MCF 10A (cell line): ENCODE results near the gene FGD4. TPM values are rescaled to one million over a fixed set of nuclear protein-coding genes. Genes with fewer than 3 reads are reported as not detected.

Experiments used
- BruUV-seq: library from RNA; stranded (reverse); fragments of 400-500 nt; replicated peaks from 2 replicates; lab custom pipeline; 2021; lab: Mats Ljungman, UMichigan
- CTCF ChIA-PET: fragments of 300-600 bp; sonication (Branson Sonifier 250); formaldehyde crosslinking; extraction: SDS; loops from one replicate; lab custom pipeline; 2021; ENCODE audit warnings: antibody characterized with exemption, inconsistent platforms; lab: Yijun Ruan, JAX
- POLR2A ChIA-PET: fragments of 300-600, 350-650 bp; sonication (Branson Sonifier 250); formaldehyde crosslinking; extraction: SDS; loops from one replicate; lab custom pipeline; 2020; ENCODE audit warnings: antibody characterized with exemption, inconsistent platforms; lab: Yijun Ruan, JAX
- DNase-seq: peaks from one replicate; pipeline ENCODE4 v3.0.0-alpha.2; 2018; ENCODE audit not compliant: unreplicated experiment
- H3K27ac Mint-ChIP-seq: one replicate; pipeline ENCODE4 v1.8.0; 2022; ENCODE audit warnings: mild to moderate bottlenecking, low read depth, mixed read lengths; ENCODE audit not compliant: unreplicated experiment
- H3K27me3 Mint-ChIP-seq: one replicate; pipeline ENCODE4 v1.8.0; 2022; ENCODE audit warnings: mixed read lengths; ENCODE audit not compliant: insufficient read depth, unreplicated experiment
- H3K36me3 Mint-ChIP-seq: one replicate; pipeline ENCODE4 v1.8.0; 2022; ENCODE audit warnings: mild to moderate bottlenecking, moderate library complexity, mixed read lengths; ENCODE audit not compliant: insufficient read depth, unreplicated experiment
- H3K4me1 Mint-ChIP-seq: one replicate; pipeline ENCODE4 v1.8.0; 2022; ENCODE audit warnings: mixed read lengths; ENCODE audit not compliant: insufficient read depth, unreplicated experiment
- H3K4me3 Mint-ChIP-seq: one replicate; pipeline ENCODE4 v1.8.0; 2022; ENCODE audit warnings: mild to moderate bottlenecking, moderate library complexity, mixed read lengths; ENCODE audit not compliant: unreplicated experiment
- H3K9me3 Mint-ChIP-seq: one replicate; pipeline ENCODE4 v1.8.0; 2022; ENCODE audit warnings: mixed read lengths; ENCODE audit not compliant: unreplicated experiment
- intact Hi-C: fragments of 100-400 bp; cut with micrococcal nuclease; formaldehyde crosslinking; loops from 2 replicates; pipeline ENCODE4 v1.14.1; 2022
- total RNA-seq: library from RNA; stranded (reverse); gene quantifications from 2 replicates; pipeline ENCODE4 v1.2.3, GENCODE V29; 2022
- TF ChIP-seq, protein P1 (sequence below): fragments of 200-600 bp; IDR thresholded peaks from one replicate; pipeline ENCODE4 v1.8.0; 2022; ENCODE audit warnings: antibody characterized with exemption, mild to moderate bottlenecking; ENCODE audit not compliant: unreplicated experiment

The FGD4 gene
- total RNA-seq, 1 experiment from 2014 or later, result 34.7 TPM

DNA sequence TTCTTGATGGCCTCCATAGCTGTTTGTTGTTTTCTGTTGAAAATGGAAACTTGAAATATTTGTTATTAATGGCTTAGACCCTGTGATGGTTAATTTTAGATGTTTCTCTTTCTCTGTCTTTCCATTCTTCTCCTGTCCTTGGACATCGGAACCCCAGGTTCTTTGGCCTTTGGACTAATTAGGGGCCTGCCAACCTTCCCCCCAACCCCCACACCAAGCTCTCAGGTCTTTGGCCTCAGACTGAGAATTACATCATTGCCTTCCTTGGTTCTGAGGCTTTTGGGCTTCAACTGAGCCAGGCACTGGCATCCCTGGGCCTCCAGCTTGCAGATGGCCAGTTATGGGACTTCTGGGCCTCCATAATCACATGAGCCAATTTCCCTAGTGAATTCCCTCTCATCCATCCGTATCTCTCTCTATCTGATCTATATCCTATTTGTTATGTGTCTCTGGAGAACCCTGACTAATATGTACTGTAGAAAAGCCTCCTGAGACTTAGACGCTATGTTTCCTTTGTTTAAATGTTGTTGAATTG lies 71.6 kb downstream of the FGD4 start:
- Mint-ChIP-seq H3K27me3 (no peaks in the 10 kb centered on the region), H3K4me1 (peaks cover 6% of the 10 kb centered on the region), H3K36me3 (peaks cover 65% of the 10 kb centered on the region), H3K27ac (no peak overlapping the region), H3K9me3 (no peaks in the 10 kb centered on the region), H3K4me3 (no peak overlapping the region)
- TF ChIP-seq, protein P1, sequence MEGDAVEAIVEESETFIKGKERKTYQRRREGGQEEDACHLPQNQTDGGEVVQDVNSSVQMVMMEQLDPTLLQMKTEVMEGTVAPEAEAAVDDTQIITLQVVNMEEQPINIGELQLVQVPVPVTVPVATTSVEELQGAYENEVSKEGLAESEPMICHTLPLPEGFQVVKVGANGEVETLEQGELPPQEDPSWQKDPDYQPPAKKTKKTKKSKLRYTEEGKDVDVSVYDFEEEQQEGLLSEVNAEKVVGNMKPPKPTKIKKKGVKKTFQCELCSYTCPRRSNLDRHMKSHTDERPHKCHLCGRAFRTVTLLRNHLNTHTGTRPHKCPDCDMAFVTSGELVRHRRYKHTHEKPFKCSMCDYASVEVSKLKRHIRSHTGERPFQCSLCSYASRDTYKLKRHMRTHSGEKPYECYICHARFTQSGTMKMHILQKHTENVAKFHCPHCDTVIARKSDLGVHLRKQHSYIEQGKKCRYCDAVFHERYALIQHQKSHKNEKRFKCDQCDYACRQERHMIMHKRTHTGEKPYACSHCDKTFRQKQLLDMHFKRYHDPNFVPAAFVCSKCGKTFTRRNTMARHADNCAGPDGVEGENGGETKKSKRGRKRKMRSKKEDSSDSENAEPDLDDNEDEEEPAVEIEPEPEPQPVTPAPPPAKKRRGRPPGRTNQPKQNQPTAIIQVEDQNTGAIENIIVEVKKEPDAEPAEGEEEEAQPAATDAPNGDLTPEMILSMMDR, result no peak
- BruUV-seq, result no TSS peak
- no peak for DNase-seq
- POLR2A ChIA-PET, result interaction anchor here (1.1 kb wide), 1 partner anchor 168 kb away, joined by 3 read pairs; no protein-coding TSS in a partner anchor
- CTCF ChIA-PET, result no interaction called here
- intact Hi-C loops, result no loop called here

DNA sequence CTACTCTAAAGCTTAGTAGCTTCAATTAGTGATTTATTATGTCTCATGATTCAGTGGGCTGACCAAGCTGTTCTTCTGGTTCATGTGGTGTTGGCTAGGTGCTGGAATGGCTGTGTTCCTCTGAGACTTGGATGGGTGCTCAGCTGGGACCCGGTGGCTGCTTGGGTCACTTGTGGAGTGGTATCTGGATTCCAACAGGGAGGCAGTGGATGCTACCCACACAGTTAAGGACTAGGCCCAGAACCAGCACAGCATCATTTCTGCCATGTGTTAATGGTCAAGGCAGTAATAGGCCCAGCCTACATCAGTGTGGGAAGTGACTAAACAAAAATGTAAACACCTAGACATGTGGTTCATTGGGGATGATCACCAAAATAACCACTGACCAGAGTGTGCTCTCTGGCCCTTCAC lies 72.2 kb downstream of the FGD4 start:
- no peak overlapping the region for H3K4me3 Mint-ChIP-seq
- H3K27ac Mint-ChIP-seq, result no peak overlapping the region
- no TSS peak for BruUV-seq
- TF ChIP-seq, protein P1, result no peak
- intact Hi-C loops, result no loop called here
- peaks cover 66% of the 10 kb centered on the region for H3K36me3 Mint-ChIP-seq
- CTCF ChIA-PET, result no interaction called here
- no peak for DNase-seq
- peaks cover 6% of the 10 kb centered on the region for H3K4me1 Mint-ChIP-seq
- H3K27me3 Mint-ChIP-seq, result no peaks in the 10 kb centered on the region
- H3K9me3 Mint-ChIP-seq, result no peaks in the 10 kb centered on the region
- POLR2A ChIA-PET, result interaction anchor here (1.1 kb wide), 1 partner anchor 168 kb away, joined by 3 read pairs; no protein-coding TSS in a partner anchor

DNA sequence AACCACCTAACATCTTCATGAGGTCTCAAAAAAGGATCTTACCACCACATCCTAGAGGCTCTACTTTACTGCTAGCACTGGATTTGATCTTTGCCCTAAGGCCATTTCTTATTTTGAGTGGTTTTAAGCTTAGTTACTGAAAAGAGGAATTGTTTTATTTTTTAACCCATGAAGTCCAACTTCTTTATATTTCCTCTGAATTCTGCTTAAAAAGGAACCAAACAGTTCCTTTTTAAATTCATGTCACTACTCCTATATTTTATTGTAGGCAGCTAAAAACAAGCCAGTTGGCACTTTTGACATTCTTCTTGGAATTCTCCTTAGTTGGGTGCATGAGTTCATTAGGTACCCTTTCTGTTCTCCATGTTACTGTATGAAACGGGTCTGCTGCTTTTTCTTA lies 76.4 kb downstream of the FGD4 start:
- H3K4me3 Mint-ChIP-seq, result no peak overlapping the region
- intact Hi-C loops, result no loop called here
- BruUV-seq, result no TSS peak
- no peaks in the 10 kb centered on the region for H3K27me3 Mint-ChIP-seq
- CTCF ChIA-PET, result interaction anchor here (2.0 kb wide), 1 partner anchor 10 kb away, joined by 6 read pairs; no protein-coding TSS in a partner anchor
- peaks cover 6% of the 10 kb centered on the region for H3K4me1 Mint-ChIP-seq
- H3K36me3 Mint-ChIP-seq, result peaks cover 74% of the 10 kb centered on the region
- no peaks in the 10 kb centered on the region for H3K9me3 Mint-ChIP-seq
- TF ChIP-seq, protein P1, result no peak
- POLR2A ChIA-PET, result interaction anchor here (0.6 to 2.0 kb wide), 4 partner anchors 9 to 26 kb away, joined by 3 to 4 read pairs (median 4); no protein-coding TSS in a partner anchor
- H3K27ac Mint-ChIP-seq, result no peak overlapping the region
- no peak for DNase-seq

DNA sequence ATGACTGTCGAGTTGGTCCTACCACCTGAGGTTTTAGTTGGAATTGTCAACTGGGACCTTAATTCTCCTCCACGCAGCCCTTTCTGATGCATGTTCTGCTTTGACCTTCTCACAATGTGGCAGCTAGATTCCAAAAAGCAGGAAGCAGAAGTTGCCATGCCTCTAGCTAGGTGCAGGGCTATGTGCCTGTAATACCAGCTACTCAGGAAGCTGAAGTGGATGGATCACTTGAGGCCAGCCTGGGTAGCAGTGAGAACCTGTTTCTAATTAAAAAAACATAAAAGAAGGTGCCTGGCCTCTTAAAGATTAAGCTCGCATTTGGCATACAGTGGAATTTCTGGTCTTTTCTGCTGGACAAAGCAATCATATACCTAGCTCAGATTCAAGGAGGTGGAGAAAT lies 77.1 kb downstream of the FGD4 start:
- H3K9me3 Mint-ChIP-seq, result no peaks in the 10 kb centered on the region
- ChIA-PET CTCF (interaction anchor here (0.7 kb wide), 1 partner anchor 161 kb away, joined by 3 read pairs; no protein-coding TSS in a partner anchor), POLR2A (interaction anchor here (0.6 to 2.0 kb wide), 4 partner anchors 8 to 118 kb away, joined by 3 to 4 read pairs (median 4); no protein-coding TSS in a partner anchor)
- H3K36me3 Mint-ChIP-seq, result peaks cover 78% of the 10 kb centered on the region
- H3K4me3 Mint-ChIP-seq, result no peak overlapping the region
- TF ChIP-seq, protein P1, result no peak
- H3K4me1 Mint-ChIP-seq, result peaks cover under 1% of the 10 kb centered on the region
- H3K27me3 Mint-ChIP-seq, result no peaks in the 10 kb centered on the region
- intact Hi-C loops, result no loop called here
- DNase-seq, result no peak
- no TSS peak for BruUV-seq
- H3K27ac Mint-ChIP-seq, result no peak overlapping the region
